Tongue (tissue), 2 donors: Measurements from ENCODE around the gene IFNGR2. TPM values are rescaled to one million over a fixed set of nuclear protein-coding genes. Genes with fewer than 3 reads are reported as not detected.
"Not testable (repeated sequence)": the region's sequence is repeated elsewhere in the genome, so short reads cannot be mapped to it uniquely, and the experiment has no call there.

ENCODE experiments used
- DNase-seq: peaks from one replicate; pipeline ENCODE4 v3.0.0-alpha.2; 2015
- total RNA-seq: library from RNA; depleted of rRNA; stranded (reverse); fragments of >200 nt; gene quantifications from one replicate; pipeline ENCODE4 v1.2.3, GENCODE V29; 2014

Gene IFNGR2
- total RNA-seq, 1 donor from 2014 or later = 42.3 TPM

- DNase-seq = peak; percentile 66
Measured at GRCh38 chr21:33441489-33442477, 38.6 kb downstream of the IFNGR2 start.

- DNase-seq = peak; percentile 19
Measured at GRCh38 chr21:33443194-33443593, 40.0 kb downstream of the IFNGR2 start.

GRCh38 chr21:33444499-33444898 lies 41.3 kb downstream of the IFNGR2 start:
- DNase-seq = no peak

- DNase-seq = not testable (repeated sequence)
Measured at GRCh38 chr21:33446620-33447019, 43.4 kb downstream of the IFNGR2 start.

- no peak for DNase-seq
Measured at GRCh38 chr21:33449616-33450015, 46.4 kb downstream of the IFNGR2 start.

- DNase-seq = no peak
Measured at GRCh38 chr21:33451634-33452071, 48.4 kb downstream of the IFNGR2 start.

GRCh38 chr21:33452362-33452761 lies 49.1 kb downstream of the IFNGR2 start:
- DNase-seq = no peak

- DNase-seq = no peak
Measured at GRCh38 chr21:33455686-33456446, 52.7 kb downstream of the IFNGR2 start.

GRCh38 chr21:33458861-33459260 lies 55.6 kb downstream of the IFNGR2 start:
- DNase-seq = no peak

- DNase-seq = no peak
Measured at GRCh38 chr21:33461538-33462250, 58.5 kb downstream of the IFNGR2 start.

- DNase-seq = not testable (repeated sequence)
Measured at GRCh38 chr21:33469183-33469582, 66.0 kb downstream of the IFNGR2 start.

- DNase-seq = no peak
Measured at GRCh38 chr21:33470701-33471100, 67.5 kb downstream of the IFNGR2 start.

- no peak for DNase-seq
Measured at GRCh38 chr21:33473344-33473743, 70.1 kb downstream of the IFNGR2 start.

- DNase-seq = no peak
Measured at GRCh38 chr21:33477066-33477465, 73.9 kb downstream of the IFNGR2 start.

- DNase-seq = no peak
Measured at GRCh38 chr21:33478182-33478581, 75.0 kb downstream of the IFNGR2 start.

- DNase-seq = peak; percentile 45
Measured at GRCh38 chr21:33478935-33479678, 75.9 kb downstream of the IFNGR2 start.

- peak; percentile 98 for DNase-seq
Measured at GRCh38 chr21:33479679-33480480, 76.7 kb downstream of the IFNGR2 start, which contains the start of gene TMEM50B. TMEM50B (minus strand) TSS chr21:33479974; CDS start chr21:33468885, 11,089 bp downstream.

- no peak for DNase-seq
Measured at GRCh38 chr21:33480481-33481103, 77.4 kb downstream of the IFNGR2 start.

- DNase-seq = no peak
Measured at GRCh38 chr21:33481314-33481943, 78.2 kb downstream of the IFNGR2 start.
